Endothelial cell of umbilical vein (primary cell): Measurements from ENCODE around the gene CHRM2. TPM values are rescaled to one million over a fixed set of nuclear protein-coding genes. Genes with fewer than 3 reads are reported as not detected.

Source experiments
- BruUV-seq: library from RNA; stranded (reverse); fragments of 400-500 nt; replicated peaks from 2 replicates; lab custom pipeline; 2021; lab: Mats Ljungman, UMichigan
- CTCF ChIA-PET: fragments of 300-600, 350-600 bp; sonication (Branson Sonifier 250); formaldehyde crosslinking; loops from one replicate; lab custom pipeline; 2021; ENCODE audit warnings: antibody characterized with exemption, inconsistent platforms; lab: Charles Lee
- POLR2A ChIA-PET: fragments of 300-600, 350-600 bp; sonication (Branson Sonifier 250); formaldehyde crosslinking; loops from one replicate; lab custom pipeline; 2021; ENCODE audit warnings: antibody characterized with exemption, inconsistent platforms; lab: Charles Lee
- DNase-seq: peaks from one replicate; pipeline ENCODE4 v3.0.0-alpha.2; 2011; ENCODE audit warnings: low read depth, low spot score
- FAIRE-seq: peaks from 2 replicates; lab custom pipeline; 2011; peaks lifted over from hg19 to GRCh38; lab: Jason Lieb, UNC
- H2AFZ ChIP-seq: 2 replicates; pipeline ENCODE4 v1.6.0; 2012; ENCODE audit warnings: low read depth, low read length, control low read depth, inconsistent platforms
- H3K27ac ChIP-seq: 2 replicates; pipeline ENCODE4 v1.5.1; 2011; ENCODE audit warnings: low read depth, mild to moderate bottlenecking, control low read depth, low read length, moderate library complexity; ENCODE audit not compliant: insufficient read depth
- H3K27me3 ChIP-seq, 2 experiments: 2 replicates each; pipeline versions ENCODE4 v1.6.0 to v1.6.1; 2011; ENCODE audit warnings: low read length in 2 of 2, mixed read lengths in 1 of 2; ENCODE audit not compliant: control insufficient read depth in 2 of 2, insufficient read depth in 2 of 2
- H3K36me3 ChIP-seq, 2 experiments: 2 replicates in 1 of 2; 3 replicates in 1 of 2; pipeline ENCODE4 v1.5.1; 2011; ENCODE audit warnings: low read length in 2 of 2, mild to moderate bottlenecking in 1 of 2, moderate library complexity in 1 of 2; ENCODE audit not compliant: control insufficient read depth in 2 of 2, insufficient read depth in 2 of 2; ENCODE audit errors: extremely low read depth in 1 of 2
- H3K4me1 ChIP-seq: 3 replicates; pipeline ENCODE4 v1.5.1; 2011; ENCODE audit warnings: mild to moderate bottlenecking, low read length; ENCODE audit not compliant: control insufficient read depth, insufficient read depth; ENCODE audit errors: extremely low read depth
- H3K4me2 ChIP-seq: 2 replicates; pipeline ENCODE4 v1.6.1; 2011; ENCODE audit warnings: low read length, control low read depth, mixed read lengths; ENCODE audit not compliant: insufficient read depth
- H3K4me3 ChIP-seq, 3 experiments: fragments of 200-600 bp in 1 of 3; sonication (generic), shearing (Covaris generic) in 1 of 3; replicated peaks in 1 of 3; 2 replicates each; pipeline ENCODE4 v1.5.1; 2011 to 2016; ENCODE audit warnings: control low read depth in 3 of 3, low read length in 3 of 3, mild to moderate bottlenecking in 2 of 3, inconsistent platforms in 1 of 3, low read depth in 1 of 3, moderate library complexity in 1 of 3; ENCODE audit not compliant: insufficient read depth in 1 of 3
- H3K79me2 ChIP-seq: 2 replicates; pipeline ENCODE4 v1.6.0; 2012; ENCODE audit warnings: low read length, inconsistent platforms; ENCODE audit not compliant: control insufficient read depth, insufficient read depth
- H3K9ac ChIP-seq: replicated peaks from 2 replicates; pipeline ENCODE3; 2011; ENCODE audit warnings: low read length, control low read depth; ENCODE audit not compliant: insufficient read depth; ENCODE audit errors: extremely low read depth
- H3K9me1 ChIP-seq: replicated peaks from 3 replicates; pipeline ENCODE4 v1.6.0; 2011; ENCODE audit warnings: mild to moderate bottlenecking, low read length; ENCODE audit not compliant: control insufficient read depth, insufficient read depth; ENCODE audit errors: extremely low read depth
- H3K9me3 ChIP-seq: replicated peaks from 2 replicates; pipeline ENCODE4 v1.5.1; 2012; ENCODE audit warnings: low read length, inconsistent platforms; ENCODE audit not compliant: control insufficient read depth, insufficient read depth
- H4K20me1 ChIP-seq: replicated peaks from 2 replicates; pipeline ENCODE3; 2011; ENCODE audit warnings: mild to moderate bottlenecking, low read length; ENCODE audit not compliant: control insufficient read depth, insufficient read depth; ENCODE audit errors: extremely low read depth
- CTCF ChIP-seq, 2 donors: IDR thresholded peaks; 1 replicate in 1 of 2; 2 replicates in 1 of 2; pipeline ENCODE4 v1.5.1; 2011; ENCODE audit warnings: low read length in 2 of 2, mild to moderate bottlenecking in 2 of 2, moderate library complexity in 2 of 2, control low read depth in 1 of 2, inconsistent platforms in 1 of 2, low read depth in 1 of 2; ENCODE audit not compliant: insufficient read depth in 1 of 2; ENCODE audit errors: extremely low read depth in 1 of 2
- EZH2 ChIP-seq: IDR thresholded peaks from 2 replicates; pipeline ENCODE4 v1.6.1; 2012; ENCODE audit warnings: borderline replicate concordance, low read depth, mild to moderate bottlenecking, moderate library complexity, low read length, inconsistent platforms; ENCODE audit not compliant: severe bottlenecking
- FOS ChIP-seq: IDR thresholded peaks from 2 replicates; pipeline ENCODE4 v1.6.1; 2011; ENCODE audit warnings: mild to moderate bottlenecking, low read length, moderate library complexity, borderline replicate concordance; ENCODE audit not compliant: insufficient read depth
- MYC ChIP-seq: IDR thresholded peaks from one replicate; pipeline ENCODE4 v1.6.1; 2011; ENCODE audit warnings: mild to moderate bottlenecking, low read depth, low read length
- dilution Hi-C: fragments of 300-500 bp; cut with MboI; formaldehyde crosslinking; loops from one replicate; pipeline ENCODE4 v1.15.0; 2019; ENCODE audit warnings: low sequenced_read_pairs; ENCODE audit not compliant: extremely low pct_ligation_motif_present
- intact Hi-C: fragments of 100-400 bp; cut with micrococcal nuclease; formaldehyde crosslinking; loops from one replicate; pipeline ENCODE4 v1.10.0; 2022
- polyA plus RNA-seq, 4 experiments: library from polyadenylated mRNA; depleted of rRNA in 3 of 4; stranded (reverse) in 3 of 4; unstranded in 1 of 4; fragments of >200 nt; gene quantifications; 2 replicates each; pipeline versions ENCODE4 v1.2.1 to v1.2.3, GENCODE V29; 2011 to 2012; ENCODE audit warnings: missing spikeins in 1 of 4
- total RNA-seq: library from RNA; stranded (reverse); gene quantifications from 2 replicates; pipeline ENCODE4 v1.2.3, GENCODE V29; 2021

CHRM2 gene
- total and polyA plus RNA-seq, 2 donors (not counting 3 experiments of a cell fraction or from before 2014, with no cell fraction given) = not detected

- ChIA-PET CTCF (no interaction called here), POLR2A (no interaction called here)
- DNase-seq = no peak
- intact Hi-C loops = no loop called here
- no peaks in the 10 kb centered on the region for H3K79me2 ChIP-seq
- no peaks in the 10 kb centered on the region for H3K4me1 ChIP-seq
- BruUV-seq = no TSS peak
- no peaks in the 10 kb centered on the region for H3K9me3 ChIP-seq
- no peaks in the 10 kb centered on the region for H4K20me1 ChIP-seq
- no peaks in the 10 kb centered on the region for H3K36me3 ChIP-seq
- no peak for TF ChIP-seq EZH2
- no peak for TF ChIP-seq FOS
- H3K4me2 ChIP-seq = no peak overlapping the region
- H3K9ac ChIP-seq = no peak overlapping the region
- no peak overlapping the region for H3K27ac ChIP-seq
- dilution Hi-C loops = no loop called here
- no peaks in the 10 kb centered on the region for H3K9me1 ChIP-seq
- no peak for FAIRE-seq
- no peak overlapping the region for H2AFZ ChIP-seq
- no peak overlapping the region for H3K4me3 ChIP-seq
- H3K27me3 ChIP-seq = no peaks in the 10 kb centered on the region
Measured at GRCh38 chr7:137025469-137026175, 157.2 kb downstream of the CHRM2 start.

- FAIRE-seq (no peak), DNase-seq (no peak)
- no TSS peak for BruUV-seq
- H3K9me1 ChIP-seq = no peaks in the 10 kb centered on the region
- POLR2A ChIA-PET = no interaction called here
- CTCF ChIA-PET = no interaction called here
- no peaks in the 10 kb centered on the region for H3K4me1 ChIP-seq
- H3K27ac ChIP-seq = no peak overlapping the region
- intact Hi-C loops (no loop called here), dilution Hi-C loops (no loop called here)
- H3K4me3 ChIP-seq = no peak overlapping the region
- H2AFZ ChIP-seq = no peak overlapping the region
- TF ChIP-seq EZH2 (no peak), CTCF (IDR thresholded peaks at IDR 0.05; ENCODE audit: extremely low read depth in 1 of 2, insufficient read depth in 1 of 2, low read depth in 1 of 2, low read length in 2 of 2) (no peak), MYC (no peak)
- H3K36me3 ChIP-seq = no peaks in the 10 kb centered on the region
- no peaks in the 10 kb centered on the region for H3K27me3 ChIP-seq
- H4K20me1 ChIP-seq = no peaks in the 10 kb centered on the region
- no peak overlapping the region for H3K4me2 ChIP-seq
- no peaks in the 10 kb centered on the region for H3K79me2 ChIP-seq
- H3K9me3 ChIP-seq = no peaks in the 10 kb centered on the region
- no peak overlapping the region for H3K9ac ChIP-seq
Measured at GRCh38 chr7:137026176-137026500, 157.7 kb downstream of the CHRM2 start.
